ENCODE measurements around the gene POC1B. TPM values are rescaled to one million over a fixed set of nuclear protein-coding genes. Genes with fewer than 3 reads are reported as not detected.
A peak's percentile ranks its signal among the peaks of the same experiment; 100 is the strongest.

The POC1B gene
- total RNA-seq, 4 donors from 2014 or later, result 17.6 to 35.2 (median 23.8) TPM

- WGBS, 2 donors (ENCODE audit: low coverage in 1 of 2), result 84 to 86% methylated on average over 6 to 7 of the region's 8 CpGs
- TF ChIP-seq POLR2A (IDR thresholded peaks at IDR 0.05) (no peak), POLR2AphosphoS5 (IDR thresholded peaks at IDR 0.05) (no peak), EP300 (IDR thresholded peaks at IDR 0.05) (no peak)
- TF ChIP-seq, protein P1, sequence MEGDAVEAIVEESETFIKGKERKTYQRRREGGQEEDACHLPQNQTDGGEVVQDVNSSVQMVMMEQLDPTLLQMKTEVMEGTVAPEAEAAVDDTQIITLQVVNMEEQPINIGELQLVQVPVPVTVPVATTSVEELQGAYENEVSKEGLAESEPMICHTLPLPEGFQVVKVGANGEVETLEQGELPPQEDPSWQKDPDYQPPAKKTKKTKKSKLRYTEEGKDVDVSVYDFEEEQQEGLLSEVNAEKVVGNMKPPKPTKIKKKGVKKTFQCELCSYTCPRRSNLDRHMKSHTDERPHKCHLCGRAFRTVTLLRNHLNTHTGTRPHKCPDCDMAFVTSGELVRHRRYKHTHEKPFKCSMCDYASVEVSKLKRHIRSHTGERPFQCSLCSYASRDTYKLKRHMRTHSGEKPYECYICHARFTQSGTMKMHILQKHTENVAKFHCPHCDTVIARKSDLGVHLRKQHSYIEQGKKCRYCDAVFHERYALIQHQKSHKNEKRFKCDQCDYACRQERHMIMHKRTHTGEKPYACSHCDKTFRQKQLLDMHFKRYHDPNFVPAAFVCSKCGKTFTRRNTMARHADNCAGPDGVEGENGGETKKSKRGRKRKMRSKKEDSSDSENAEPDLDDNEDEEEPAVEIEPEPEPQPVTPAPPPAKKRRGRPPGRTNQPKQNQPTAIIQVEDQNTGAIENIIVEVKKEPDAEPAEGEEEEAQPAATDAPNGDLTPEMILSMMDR (IDR thresholded peaks at IDR 0.05), result no peak
- ATAC-seq, result no peak
- no peaks in the 10 kb centered on the region for H3K9me3 ChIP-seq
- peaks cover 0 to 65% (median 30%) of the 10 kb centered on the region in 3 donors for H3K4me1 ChIP-seq
- no peaks in the 10 kb centered on the region for H3K27me3 ChIP-seq
- no peak overlapping the region for H3K27ac ChIP-seq
- peak overlapping the region in 1 of 2 donors; percentile 98 for H3K4me3 ChIP-seq
- no peaks in the 10 kb centered on the region for H3K36me3 ChIP-seq
Measured at GRCh38 chr12:89523393-89523792, 2.5 kb downstream of the POC1B start.

DNA sequence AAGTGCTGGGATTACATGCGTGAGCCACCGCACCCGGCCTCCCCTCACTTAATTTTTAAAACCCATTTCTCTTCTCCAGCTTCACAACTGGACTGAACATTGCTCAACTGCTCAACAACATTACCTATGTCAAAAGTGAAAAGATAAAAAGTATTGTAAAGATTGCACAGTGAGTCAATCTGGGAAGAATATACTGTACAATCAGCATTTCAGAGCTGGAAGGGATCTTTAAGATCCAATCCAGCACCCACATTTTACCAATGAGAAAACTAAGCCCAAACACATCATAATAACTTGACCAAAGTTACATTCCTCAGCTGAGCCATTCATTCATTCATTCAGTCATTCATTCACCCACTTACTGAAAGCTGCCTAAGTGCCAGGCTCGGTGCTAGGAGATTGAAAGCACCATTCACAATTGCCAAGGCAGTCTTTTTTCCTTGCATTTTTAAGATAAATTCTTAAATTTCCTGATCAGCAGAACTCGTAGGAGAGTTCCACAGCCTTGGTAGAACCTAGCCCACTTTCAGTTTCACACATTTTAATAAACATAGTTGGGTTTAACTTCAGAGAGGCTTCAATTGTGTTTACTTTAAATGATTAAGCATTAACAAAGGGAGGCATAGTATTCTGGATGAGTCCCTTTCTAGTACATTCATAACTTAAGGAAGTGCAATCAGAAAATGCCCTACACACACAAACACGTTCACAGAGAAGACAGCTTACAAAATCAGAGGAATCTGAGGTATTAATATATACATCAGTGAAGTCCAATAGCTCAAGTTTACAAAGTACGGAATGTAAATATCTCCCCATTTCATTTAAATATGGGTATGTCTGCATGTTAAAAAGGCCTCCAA is 4.3 kb downstream of the POC1B start:
- no peaks in the 10 kb centered on the region for H3K27me3 ChIP-seq
- peaks cover 0 to 51% (median 27%) of the 10 kb centered on the region in 3 donors for H3K4me1 ChIP-seq
- ATAC-seq, result no peak
- H3K4me3 ChIP-seq, result no peak overlapping the region
- WGBS, 2 donors (ENCODE audit: low coverage in 1 of 2), result 50 to 82% methylated on average over 4 to 7 of the region's 7 CpGs
- TF ChIP-seq EP300 (IDR thresholded peaks at IDR 0.05) (no peak), POLR2A (IDR thresholded peaks at IDR 0.05) (no peak), POLR2AphosphoS5 (IDR thresholded peaks at IDR 0.05) (no peak)
- TF ChIP-seq, protein P1 (IDR thresholded peaks at IDR 0.05), result no peak
- no peaks in the 10 kb centered on the region for H3K9me3 ChIP-seq
- H3K27ac ChIP-seq, result no peak overlapping the region
- no peaks in the 10 kb centered on the region for H3K36me3 ChIP-seq

DNA sequence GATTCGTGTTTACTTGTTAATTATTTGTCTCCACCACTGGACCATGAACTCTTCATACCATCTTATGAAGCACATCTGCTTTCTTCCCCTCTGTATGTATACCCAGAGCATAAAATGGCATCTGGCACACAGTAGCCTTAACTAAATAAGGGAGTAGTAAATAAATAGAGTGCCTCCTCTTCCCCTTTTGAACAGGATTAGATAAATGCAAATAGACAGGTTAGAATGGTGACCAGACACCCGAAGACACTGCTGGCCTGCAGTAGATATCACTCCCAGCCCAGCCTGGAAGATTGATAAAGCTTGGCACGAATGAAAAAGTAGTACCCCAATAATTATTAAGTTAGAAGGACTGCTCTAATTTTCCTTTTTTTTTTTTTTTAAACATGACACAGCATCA is 8.1 kb downstream of the POC1B start:
- H3K36me3 ChIP-seq, result no peaks in the 10 kb centered on the region
- peaks cover 0 to 29% (median 17%) of the 10 kb centered on the region in 3 donors for H3K4me1 ChIP-seq
- H3K4me3 ChIP-seq, result no peak overlapping the region
- no peak for ATAC-seq
- no peaks in the 10 kb centered on the region for H3K9me3 ChIP-seq
- no peak for TF ChIP-seq EP300 (IDR thresholded peaks at IDR 0.05)
- H3K27me3 ChIP-seq, result no peaks in the 10 kb centered on the region
- H3K27ac ChIP-seq, result no peak overlapping the region
- WGBS, 2 donors (ENCODE audit: low coverage in 1 of 2), result 63 to 78% methylated on average over 3 of the region's 3 CpGs

DNA sequence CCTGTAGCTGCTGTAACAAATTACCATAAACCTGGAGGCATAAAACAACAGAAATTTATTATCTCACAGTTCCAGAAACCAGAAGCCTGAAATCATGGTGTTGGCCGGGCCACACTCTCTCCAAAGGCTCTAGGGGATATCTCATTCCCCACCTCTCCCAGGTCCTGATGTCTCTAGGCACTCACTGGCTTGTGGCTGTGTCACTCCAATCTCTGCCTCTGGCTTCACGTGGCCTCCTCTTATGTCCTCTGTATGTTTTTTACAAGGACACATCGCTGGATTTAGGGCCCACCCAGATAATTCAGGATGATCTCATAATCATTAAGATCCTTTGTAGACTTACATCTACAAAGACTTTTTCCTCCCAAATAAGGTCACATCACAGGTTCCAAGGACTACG is 9.2 kb downstream of the POC1B start:
- Histone ChIP-seq H3K27me3 (no peaks in the 10 kb centered on the region), H3K27ac (no peak overlapping the region), H3K9me3 (no peaks in the 10 kb centered on the region), H3K4me1 (peaks cover 0 to 18% (median 6%) of the 10 kb centered on the region in 3 donors), H3K4me3 (no peak overlapping the region), H3K36me3 (no peaks in the 10 kb centered on the region)
- no peak for ATAC-seq
- WGBS, 2 donors (ENCODE audit: low coverage in 1 of 2), result 73 to 86% methylated on average over 4 of the region's 4 CpGs
- TF ChIP-seq, protein P1 (IDR thresholded peaks at IDR 0.05), result no peak
- TF ChIP-seq POLR2A (IDR thresholded peaks at IDR 0.05) (no peak), EP300 (IDR thresholded peaks at IDR 0.05) (no peak), POLR2AphosphoS5 (IDR thresholded peaks at IDR 0.05) (no peak)

- Histone ChIP-seq H3K9me3 (no peaks in the 10 kb centered on the region), H3K27ac (no peak overlapping the region), H3K4me1 (no peaks in the 10 kb centered on the region), H3K36me3 (no peaks in the 10 kb centered on the region), H3K4me3 (no peak overlapping the region), H3K27me3 (no peaks in the 10 kb centered on the region)
- 89 to 92% methylated on average over 1 of the region's 1 CpG for WGBS, 2 donors (ENCODE audit: low coverage in 1 of 2)
- no peak for ATAC-seq
- TF ChIP-seq POLR2A (IDR thresholded peaks at IDR 0.05), result no peak
- TF ChIP-seq, protein P1 (IDR thresholded peaks at IDR 0.05), result no peak
- no peak for TF ChIP-seq POLR2AphosphoS5 (IDR thresholded peaks at IDR 0.05)
- TF ChIP-seq EP300 (IDR thresholded peaks at IDR 0.05), result no peak
Measured at GRCh38 chr12:89514751-89515150, 11.1 kb downstream of the POC1B start.

Data from gastroesophageal sphincter (tissue), 4 donors.